ENCODE measurements around the gene SHC2. TPM values are rescaled to one million over a fixed set of nuclear protein-coding genes. Genes with fewer than 3 reads are reported as not detected.

SHC2 gene
- total RNA-seq, 1 donor from 2014 or later = 343 TPM

- no peak overlapping the region for H3K27ac Mint-ChIP-seq (ENCODE audit: unreplicated experiment)
- no peaks in the 10 kb centered on the region for H3K36me3 Mint-ChIP-seq (ENCODE audit: unreplicated experiment)
- no peak overlapping the region for H3K4me3 Mint-ChIP-seq (ENCODE audit: unreplicated experiment)
- H3K27me3 Mint-ChIP-seq (ENCODE audit: unreplicated experiment) = peaks cover 6% of the 10 kb centered on the region
- peaks cover 9% of the 10 kb centered on the region for H3K9me3 Mint-ChIP-seq (ENCODE audit: unreplicated experiment)
- H3K4me1 Mint-ChIP-seq (ENCODE audit: low read depth, unreplicated experiment) = peaks cover 2% of the 10 kb centered on the region
- TF ChIP-seq, protein P1, sequence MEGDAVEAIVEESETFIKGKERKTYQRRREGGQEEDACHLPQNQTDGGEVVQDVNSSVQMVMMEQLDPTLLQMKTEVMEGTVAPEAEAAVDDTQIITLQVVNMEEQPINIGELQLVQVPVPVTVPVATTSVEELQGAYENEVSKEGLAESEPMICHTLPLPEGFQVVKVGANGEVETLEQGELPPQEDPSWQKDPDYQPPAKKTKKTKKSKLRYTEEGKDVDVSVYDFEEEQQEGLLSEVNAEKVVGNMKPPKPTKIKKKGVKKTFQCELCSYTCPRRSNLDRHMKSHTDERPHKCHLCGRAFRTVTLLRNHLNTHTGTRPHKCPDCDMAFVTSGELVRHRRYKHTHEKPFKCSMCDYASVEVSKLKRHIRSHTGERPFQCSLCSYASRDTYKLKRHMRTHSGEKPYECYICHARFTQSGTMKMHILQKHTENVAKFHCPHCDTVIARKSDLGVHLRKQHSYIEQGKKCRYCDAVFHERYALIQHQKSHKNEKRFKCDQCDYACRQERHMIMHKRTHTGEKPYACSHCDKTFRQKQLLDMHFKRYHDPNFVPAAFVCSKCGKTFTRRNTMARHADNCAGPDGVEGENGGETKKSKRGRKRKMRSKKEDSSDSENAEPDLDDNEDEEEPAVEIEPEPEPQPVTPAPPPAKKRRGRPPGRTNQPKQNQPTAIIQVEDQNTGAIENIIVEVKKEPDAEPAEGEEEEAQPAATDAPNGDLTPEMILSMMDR (IDR thresholded peaks at IDR 0.05; ENCODE audit: partially characterized antibody, unreplicated experiment) = no peak
- no peak for DNase-seq
These were observed 43.8 kb upstream of the SHC2 start for GRCh38 chr19:504616-505015.

- Mint-ChIP-seq H3K9me3 (ENCODE audit: unreplicated experiment) (peaks cover 6% of the 10 kb centered on the region), H3K4me1 (ENCODE audit: low read depth, unreplicated experiment) (no peaks in the 10 kb centered on the region), H3K27ac (ENCODE audit: unreplicated experiment) (no peak overlapping the region), H3K36me3 (ENCODE audit: unreplicated experiment) (peaks cover 4% of the 10 kb centered on the region), H3K27me3 (ENCODE audit: unreplicated experiment) (peaks cover 9% of the 10 kb centered on the region), H3K4me3 (ENCODE audit: unreplicated experiment) (no peak overlapping the region)
- TF ChIP-seq, protein P1 (IDR thresholded peaks at IDR 0.05; ENCODE audit: partially characterized antibody, unreplicated experiment) = no peak
- DNase-seq = no peak
These were observed 40.8 kb upstream of the SHC2 start for GRCh38 chr19:501646-502045.

DNA sequence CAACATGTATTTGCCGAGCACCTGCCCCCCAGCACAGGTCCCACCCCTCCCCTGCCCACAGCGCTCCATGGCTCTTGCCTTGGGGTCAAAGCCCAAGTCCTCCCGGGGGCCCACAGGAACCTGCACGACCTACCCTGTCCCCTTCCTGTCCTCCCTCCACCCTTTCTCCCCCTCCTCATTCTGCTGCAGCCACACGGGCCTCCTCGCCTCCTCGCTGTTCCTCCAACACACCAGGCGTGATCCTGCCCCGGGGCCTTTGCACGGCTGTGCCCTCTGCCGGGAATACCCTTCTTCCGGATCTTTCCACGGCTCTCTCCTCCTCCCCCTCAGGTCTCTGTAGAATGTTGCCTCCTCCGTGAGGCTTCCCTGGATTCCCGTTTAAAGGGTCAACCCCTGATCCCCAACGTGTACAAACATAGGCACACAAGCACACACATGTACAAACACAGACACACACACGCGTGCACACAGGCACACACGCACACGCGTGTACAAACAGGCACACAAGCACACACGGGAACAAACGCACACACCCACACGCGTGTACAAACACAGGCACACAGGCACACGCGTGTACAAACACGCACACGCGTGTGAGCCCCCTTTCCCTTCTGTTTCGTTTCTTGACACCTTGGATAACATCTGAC lies 38.3 kb upstream of the SHC2 start:
- Mint-ChIP-seq H3K27me3 (ENCODE audit: unreplicated experiment) (peaks cover 9% of the 10 kb centered on the region), H3K9me3 (ENCODE audit: unreplicated experiment) (peaks cover 3% of the 10 kb centered on the region), H3K36me3 (ENCODE audit: unreplicated experiment) (peaks cover 4% of the 10 kb centered on the region), H3K27ac (ENCODE audit: unreplicated experiment) (no peak overlapping the region), H3K4me3 (ENCODE audit: unreplicated experiment) (peak overlapping the region; percentile 67), H3K4me1 (ENCODE audit: low read depth, unreplicated experiment) (no peaks in the 10 kb centered on the region)
- no peak for DNase-seq
- TF ChIP-seq, protein P1 (IDR thresholded peaks at IDR 0.05; ENCODE audit: partially characterized antibody, unreplicated experiment) = no peak

DNA sequence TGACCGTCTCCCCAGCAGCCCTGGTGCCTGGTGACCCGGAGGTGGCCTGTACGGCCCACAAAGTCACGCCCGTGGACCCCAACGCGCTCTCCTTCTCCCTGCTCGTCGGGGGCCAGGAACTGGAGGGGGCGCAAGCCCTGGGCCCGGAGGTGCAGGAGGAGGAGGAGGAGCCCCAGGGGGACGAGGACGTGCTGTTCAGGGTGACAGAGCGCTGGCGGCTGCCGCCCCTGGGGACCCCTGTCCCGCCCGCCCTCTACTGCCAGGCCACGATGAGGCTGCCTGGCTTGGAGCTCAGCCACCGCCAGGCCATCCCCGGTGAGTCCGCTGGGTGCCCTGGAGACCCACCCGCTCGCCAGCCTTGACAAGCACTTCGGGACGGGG lies 37.7 kb upstream of the SHC2 start:
- peaks cover 11% of the 10 kb centered on the region for H3K27me3 Mint-ChIP-seq (ENCODE audit: unreplicated experiment)
- DNase-seq = no peak
- no peak overlapping the region for H3K27ac Mint-ChIP-seq (ENCODE audit: unreplicated experiment)
- TF ChIP-seq, protein P1 (IDR thresholded peaks at IDR 0.05; ENCODE audit: partially characterized antibody, unreplicated experiment) = no peak
- peaks cover 2% of the 10 kb centered on the region for H3K4me1 Mint-ChIP-seq (ENCODE audit: low read depth, unreplicated experiment)
- peaks cover 6% of the 10 kb centered on the region for H3K9me3 Mint-ChIP-seq (ENCODE audit: unreplicated experiment)
- H3K36me3 Mint-ChIP-seq (ENCODE audit: unreplicated experiment) = peaks cover 4% of the 10 kb centered on the region
- no peak overlapping the region for H3K4me3 Mint-ChIP-seq (ENCODE audit: unreplicated experiment)

- TF ChIP-seq, protein P1 (IDR thresholded peaks at IDR 0.05; ENCODE audit: partially characterized antibody, unreplicated experiment) = no peak
- no peak for DNase-seq
- H3K9me3 Mint-ChIP-seq (ENCODE audit: unreplicated experiment) = peaks cover 6% of the 10 kb centered on the region
- no peak overlapping the region for H3K4me3 Mint-ChIP-seq (ENCODE audit: unreplicated experiment)
- H3K27ac Mint-ChIP-seq (ENCODE audit: unreplicated experiment) = no peak overlapping the region
- peaks cover 2% of the 10 kb centered on the region for H3K4me1 Mint-ChIP-seq (ENCODE audit: low read depth, unreplicated experiment)
- peaks cover 4% of the 10 kb centered on the region for H3K36me3 Mint-ChIP-seq (ENCODE audit: unreplicated experiment)
- peaks cover 13% of the 10 kb centered on the region for H3K27me3 Mint-ChIP-seq (ENCODE audit: unreplicated experiment)
These were observed 37.2 kb upstream of the SHC2 start for GRCh38 chr19:497869-498510.

Data from glutamatergic neuron (in vitro differentiated cells).